H1 (cell line): Measurements from ENCODE around the gene KCNQ1. TPM values are rescaled to one million over a fixed set of nuclear protein-coding genes. Genes with fewer than 3 reads are reported as not detected.

Source experiments
- CTCF ChIA-PET: fragments of 300-600 bp; sonication (Branson Sonifier 250); formaldehyde crosslinking; loops from one replicate; lab custom pipeline; 2021; ENCODE audit not compliant: partially characterized antibody; lab: Charles Lee
- POLR2A ChIA-PET: fragments of 300-600 bp; sonication (Branson Sonifier 250); formaldehyde crosslinking; loops from one replicate; lab custom pipeline; 2021; ENCODE audit warnings: inconsistent platforms; ENCODE audit not compliant: partially characterized antibody; lab: Charles Lee
- DNase-seq, 2 experiments: peaks; one replicate each; pipeline versions ENCODE4 v3.0.0 to v3.0.0-alpha.2; 2010 to 2022; ENCODE audit warnings: low spot score in 2 of 2, low read depth in 1 of 2, mixed read lengths in 1 of 2
- FAIRE-seq: peaks from 2 replicates; lab custom pipeline; 2011; peaks lifted over from hg19 to GRCh38; lab: Jason Lieb, UNC
- H2AFZ ChIP-seq: 2 replicates; pipeline ENCODE4 v1.8.1; 2012; ENCODE audit warnings: low read length, inconsistent platforms
- H2AK5ac ChIP-seq: 2 replicates; pipeline ENCODE4 v1.6.1; 2013; ENCODE audit warnings: low read depth, low read length
- H2BK120ac ChIP-seq: replicated peaks from 2 replicates; pipeline ENCODE3; 2013; ENCODE audit warnings: low read depth, low read length, inconsistent platforms
- H2BK12ac ChIP-seq: 2 replicates; pipeline ENCODE4 v1.6.1; 2013; ENCODE audit warnings: low read depth, low read length
- H2BK15ac ChIP-seq: 2 replicates; pipeline ENCODE4 v1.6.1; 2013; ENCODE audit warnings: low read length
- H2BK20ac ChIP-seq: 2 replicates; pipeline ENCODE4 v1.6.1; 2013; ENCODE audit warnings: low read length
- H2BK5ac ChIP-seq: 2 replicates; pipeline ENCODE4 v1.6.1; 2013; ENCODE audit warnings: low read depth, low read length
- H3K14ac ChIP-seq: 2 replicates; pipeline ENCODE4 v1.6.1; 2013; ENCODE audit warnings: inconsistent platforms; ENCODE audit not compliant: insufficient read length
- H3K18ac ChIP-seq: 2 replicates; pipeline ENCODE4 v1.6.1; 2013; ENCODE audit warnings: low read length; ENCODE audit errors: extremely low read depth
- H3K23ac ChIP-seq: 2 replicates; pipeline ENCODE4 v1.6.1; 2013; ENCODE audit warnings: inconsistent platforms; ENCODE audit not compliant: insufficient read length
- H3K23me2 ChIP-seq: 2 replicates; pipeline ENCODE4 v1.6.1; 2013; ENCODE audit warnings: low read depth, low read length
- H3K27ac ChIP-seq: 2 replicates; pipeline ENCODE4 v1.6.1; 2011; ENCODE audit warnings: low read depth, low read length, inconsistent platforms
- H3K27me3 ChIP-seq, 4 experiments: replicated peaks in 1 of 4; 1 replicate in 1 of 4; 2 replicates in 3 of 4; pipeline versions ENCODE4 v1.6.1 to v1.8.1; 2011 to 2013; ENCODE audit warnings: low read length in 3 of 4, mild to moderate bottlenecking in 3 of 4, inconsistent platforms in 2 of 4, mixed read lengths in 2 of 4, moderate library complexity in 1 of 4; ENCODE audit not compliant: control insufficient read depth in 3 of 4, insufficient read depth in 3 of 4; ENCODE audit errors: extremely low read depth in 1 of 4
- H3K36me3 ChIP-seq, 4 experiments: 2 replicates each; pipeline versions ENCODE4 v1.6.1 to v1.8.1; 2011 to 2013; ENCODE audit warnings: mild to moderate bottlenecking in 4 of 4, low read length in 3 of 4, moderate library complexity in 2 of 4, control low read depth in 1 of 4, inconsistent platforms in 1 of 4; ENCODE audit not compliant: insufficient read depth in 4 of 4, control insufficient read depth in 2 of 4
- H3K4ac ChIP-seq: replicated peaks from 2 replicates; pipeline ENCODE3; 2013; ENCODE audit warnings: low read length, low read depth, mixed read lengths, inconsistent platforms; ENCODE audit not compliant: insufficient read length
- H3K4me1 ChIP-seq, 4 experiments: replicated peaks in 1 of 4; 1 replicate in 1 of 4; 2 replicates in 3 of 4; pipeline versions ENCODE4 v1.6.1 to v1.8.1; 2011 to 2013; ENCODE audit warnings: low read length in 3 of 4, inconsistent platforms in 2 of 4, mixed read lengths in 1 of 4; ENCODE audit not compliant: insufficient read depth in 4 of 4, control insufficient read depth in 3 of 4
- H3K4me2 ChIP-seq, 2 experiments: 2 replicates each; pipeline versions ENCODE4 v1.6.1 to v1.8.1; 2011 to 2013; ENCODE audit warnings: low read depth in 2 of 2, low read length in 2 of 2, control low read depth in 1 of 2, inconsistent platforms in 1 of 2, mild to moderate bottlenecking in 1 of 2; ENCODE audit not compliant: insufficient read depth in 1 of 2
- H3K4me3 ChIP-seq, 4 experiments: fragments of 200-600, 300-600 bp in 1 of 4; sonication (generic), shearing (Covaris generic), sonication (Bioruptor Twin) in 1 of 4; 2 replicates each; pipeline versions ENCODE4 v1.5.1 to v1.8.1; 2011 to 2016; ENCODE audit warnings: low read length in 4 of 4, low read depth in 3 of 4, control low read depth in 2 of 4, inconsistent platforms in 2 of 4, mild to moderate bottlenecking in 2 of 4, mixed read lengths in 1 of 4, moderate library complexity in 1 of 4; ENCODE audit not compliant: insufficient read depth in 2 of 4; ENCODE audit errors: extremely low read depth in 1 of 4
- H3K56ac ChIP-seq: replicated peaks from 2 replicates; pipeline ENCODE3; 2013; ENCODE audit warnings: low read depth, mild to moderate bottlenecking, mixed read lengths, low read length, inconsistent platforms; ENCODE audit not compliant: insufficient read length
- H3K79me1 ChIP-seq: 2 replicates; pipeline ENCODE4 v1.6.1; 2013; ENCODE audit warnings: low read depth, low read length, control low read depth
- H3K79me2 ChIP-seq, 2 experiments: 2 replicates each; pipeline versions ENCODE4 v1.6.1 to v1.8.1; 2012 to 2013; ENCODE audit warnings: low read length in 2 of 2, mild to moderate bottlenecking in 2 of 2, inconsistent platforms in 1 of 2; ENCODE audit not compliant: insufficient read depth in 2 of 2, control insufficient read depth in 1 of 2
- H3K9ac ChIP-seq, 4 experiments: replicated peaks in 1 of 4; 1 replicate in 1 of 4; 2 replicates in 3 of 4; pipeline versions ENCODE4 v1.6.1 to v1.8.1; 2011 to 2013; ENCODE audit warnings: low read depth in 3 of 4, low read length in 3 of 4, control low read depth in 2 of 4, mild to moderate bottlenecking in 2 of 4, moderate library complexity in 2 of 4, inconsistent platforms in 1 of 4; ENCODE audit errors: extremely low read depth in 1 of 4
- H3K9me3 ChIP-seq, 2 experiments: 2 replicates each; pipeline versions ENCODE4 v1.6.1 to v1.8.1; 2012 to 2013; ENCODE audit warnings: mild to moderate bottlenecking in 2 of 2, moderate library complexity in 2 of 2, control low read depth in 1 of 2, inconsistent platforms in 1 of 2, low read depth in 1 of 2, low read length in 1 of 2, mixed read lengths in 1 of 2; ENCODE audit not compliant: insufficient read depth in 2 of 2
- H4K20me1 ChIP-seq, 2 experiments: replicated peaks in 1 of 2; 2 replicates each; pipeline versions ENCODE3 to v1.8.1; 2011 to 2013; ENCODE audit warnings: inconsistent platforms in 2 of 2, low read length in 2 of 2, mild to moderate bottlenecking in 1 of 2; ENCODE audit not compliant: insufficient read depth in 2 of 2, control insufficient read depth in 1 of 2
- H4K5ac ChIP-seq: 2 replicates; pipeline ENCODE4 v1.6.1; 2013; ENCODE audit warnings: low read length, low read depth, mixed read lengths, inconsistent platforms; ENCODE audit not compliant: insufficient read length
- H4K8ac ChIP-seq: 2 replicates; pipeline ENCODE4 v1.8.0; 2013; ENCODE audit warnings: mild to moderate bottlenecking, moderate library complexity, low read length, inconsistent platforms; ENCODE audit not compliant: insufficient read depth; ENCODE audit errors: extremely low read depth
- H4K91ac ChIP-seq: replicated peaks from 2 replicates; pipeline ENCODE3; 2013; ENCODE audit warnings: low read length, mixed read lengths, inconsistent platforms; ENCODE audit not compliant: insufficient read length
- CTBP2 ChIP-seq: IDR thresholded peaks from 2 replicates; pipeline ENCODE4 v1.7.0; 2011; ENCODE audit warnings: borderline replicate concordance, mild to moderate bottlenecking, moderate library complexity, mixed read lengths, low read length; ENCODE audit not compliant: insufficient read depth, insufficient read length
- EZH2 ChIP-seq: fragments of 200-600 bp; sonication (generic); IDR thresholded peaks from 2 replicates; pipeline ENCODE4 v1.7.1; 2012; ENCODE audit warnings: low read depth, mild to moderate bottlenecking, moderate library complexity, low read length, inconsistent platforms; ENCODE audit not compliant: severe bottlenecking
- KDM4A ChIP-seq: IDR thresholded peaks from one replicate; pipeline ENCODE4 v1.7.1; 2012; ENCODE audit warnings: low read depth, mild to moderate bottlenecking, moderate library complexity, low read length, inconsistent platforms; ENCODE audit not compliant: severe bottlenecking
- MAFK ChIP-seq: IDR thresholded peaks from 2 replicates; pipeline ENCODE4 v1.6.1; 2012; ENCODE audit warnings: low read depth, mild to moderate bottlenecking, improper control_type of control experiment, low read length
- RNF2 ChIP-seq: fragments of 200-900, 300-1000 bp; sonication (generic); IDR thresholded peaks from 2 replicates; pipeline ENCODE4 v1.7.1; 2016; ENCODE audit warnings: borderline replicate concordance, low read depth, mild to moderate bottlenecking, antibody characterized with exemption, low read length; ENCODE audit not compliant: poor library complexity, severe bottlenecking; ENCODE audit errors: missing control alignments
- WGBS, 2 experiments: shearing (Covaris generic) in 1 of 2; methylation state at CpG; one replicate each; pipeline versions ENCODE4 v1.1.6 to v1.1.7; 2013 to 2015; ENCODE audit warnings: low lambda C conversion rate in 2 of 2, mixed read lengths in 2 of 2, inconsistent platforms in 1 of 2, low coverage in 1 of 2, missing lambda C conversion rate in 1 of 2; ENCODE audit not compliant: insufficient replicate concordance in 2 of 2, insufficient coverage in 1 of 2, insufficient read length in 1 of 2; ENCODE audit errors: extremely low coverage in 1 of 2, missing lambda C conversion rate in 1 of 2; 5-methylcytosine and 5-hydroxymethylcytosine counted together
- polyA plus RNA-seq, 7 experiments: library from polyadenylated mRNA; depleted of rRNA in 3 of 7; stranded (reverse) in 5 of 7; unstranded in 2 of 7; fragments of >200 nt in 5 of 7; fragments of 200-250 nt in 2 of 7; gene quantifications; 1 replicate in 5 of 7; 2 replicates in 1 of 7; 4 replicates in 1 of 7; pipeline versions ENCODE4 v1.2.1 to v1.2.3, GENCODE V29; 2011 to 2013; ENCODE audit warnings: missing spikeins in 2 of 7, mixed read lengths in 2 of 7
- total RNA-seq: library from RNA; stranded (reverse); fragmentation: NEBNext Ultra II Directional; extraction: Animal tissue kit (Norgen Biotek cat#: 25700); gene quantifications from 2 replicates; pipeline ENCODE4 v1.2.1, GENCODE V29; 2021

The KCNQ1 gene
- total and polyA plus RNA-seq, 2 of the 8 experiments (the other 6 are each of a cell fraction or from before 2014, with no cell fraction given): 1.9 to 2.0 TPM

DNA sequence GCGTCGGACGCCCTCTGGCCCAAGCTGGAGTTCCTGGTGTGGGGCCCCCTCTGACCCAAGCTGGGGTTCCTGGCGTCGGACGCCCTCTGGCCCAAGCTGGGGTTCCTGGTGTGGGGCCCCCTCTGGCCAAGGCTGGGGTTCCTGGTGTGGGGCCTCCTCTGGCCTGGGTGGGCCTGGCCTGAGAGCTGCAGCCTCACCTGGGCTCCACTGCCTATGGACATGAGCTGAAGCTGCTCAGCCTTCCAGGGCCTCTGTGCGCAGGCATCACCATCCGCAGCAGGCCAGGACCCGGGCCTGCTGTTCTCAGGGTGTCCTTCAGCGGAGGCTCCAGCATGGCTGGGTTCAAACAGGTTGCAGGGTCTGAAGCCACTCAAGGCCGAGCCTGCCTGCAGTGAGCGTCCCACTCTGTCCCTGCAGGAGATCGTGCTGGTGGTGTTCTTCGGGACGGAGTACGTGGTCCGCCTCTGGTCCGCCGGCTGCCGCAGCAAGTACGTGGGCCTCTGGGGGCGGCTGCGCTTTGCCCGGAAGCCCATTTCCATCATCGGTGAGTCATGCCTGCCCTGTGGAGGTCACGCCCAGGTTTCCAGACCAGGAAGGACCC, 125.5 kb downstream of the KCNQ1 start:
- H4K8ac ChIP-seq: no peak overlapping the region; the same call in 1 of the 2 replicates
- no peak overlapping the region for H3K18ac ChIP-seq
- no peak overlapping the region for H2BK15ac ChIP-seq
- H2AFZ ChIP-seq: no peak overlapping the region
- POLR2A ChIA-PET: no interaction called here
- H2BK20ac ChIP-seq: no peak overlapping the region
- H2BK120ac ChIP-seq: no peak overlapping the region
- H3K4me1 ChIP-seq: no peaks in the 10 kb centered on the region; a peak in 1 of 7 replicates
- H3K14ac ChIP-seq: no peak overlapping the region
- DNase-seq (no peak), FAIRE-seq (no peak)
- no peak overlapping the region for H2BK12ac ChIP-seq
- H3K23ac ChIP-seq: no peak overlapping the region
- no peak overlapping the region for H4K91ac ChIP-seq
- H4K5ac ChIP-seq: no peak overlapping the region
- H3K79me2 ChIP-seq: no peaks in the 10 kb centered on the region
- H3K4me3 ChIP-seq: no peak overlapping the region
- peaks cover 0 to 2% of the 10 kb centered on the region in 2 experiments for H4K20me1 ChIP-seq
- no peak overlapping the region for H3K4ac ChIP-seq
- CTCF ChIA-PET: interaction anchor here (0.6 to 7.6 kb wide), 4 partner anchors 9 to 320 kb away, joined by 3 to 51 read pairs (median 7); no protein-coding TSS in a partner anchor
- H3K23me2 ChIP-seq: no peaks in the 10 kb centered on the region
- H3K56ac ChIP-seq: no peak overlapping the region
- no peaks in the 10 kb centered on the region for H3K79me1 ChIP-seq
- no peak overlapping the region for H3K4me2 ChIP-seq
- no peak overlapping the region for H3K27ac ChIP-seq
- peaks cover 0 to 51% (median 30%) of the 10 kb centered on the region in 4 experiments; a peak in 6 of 7 replicates for H3K27me3 ChIP-seq
- WGBS, 2 experiments: 97% methylated on average over 21 of the region's 26 CpGs; no CpG with 5 or more reads in 1 of the 2 experiments
- peaks cover 0 to 6% of the 10 kb centered on the region in 2 experiments; a peak in 1 of 4 replicates for H3K9me3 ChIP-seq
- no peak overlapping the region for H2AK5ac ChIP-seq
- no peaks in the 10 kb centered on the region for H3K36me3 ChIP-seq
- no peak overlapping the region for H2BK5ac ChIP-seq
- no peak overlapping the region for H3K9ac ChIP-seq
- TF ChIP-seq MAFK (no peak), EZH2 (no peak), RNF2 (no peak), KDM4A (no peak), CTBP2 (no peak)
